ENCODE data around the gene HMGN4.

The HMGN4 gene

DNA sequence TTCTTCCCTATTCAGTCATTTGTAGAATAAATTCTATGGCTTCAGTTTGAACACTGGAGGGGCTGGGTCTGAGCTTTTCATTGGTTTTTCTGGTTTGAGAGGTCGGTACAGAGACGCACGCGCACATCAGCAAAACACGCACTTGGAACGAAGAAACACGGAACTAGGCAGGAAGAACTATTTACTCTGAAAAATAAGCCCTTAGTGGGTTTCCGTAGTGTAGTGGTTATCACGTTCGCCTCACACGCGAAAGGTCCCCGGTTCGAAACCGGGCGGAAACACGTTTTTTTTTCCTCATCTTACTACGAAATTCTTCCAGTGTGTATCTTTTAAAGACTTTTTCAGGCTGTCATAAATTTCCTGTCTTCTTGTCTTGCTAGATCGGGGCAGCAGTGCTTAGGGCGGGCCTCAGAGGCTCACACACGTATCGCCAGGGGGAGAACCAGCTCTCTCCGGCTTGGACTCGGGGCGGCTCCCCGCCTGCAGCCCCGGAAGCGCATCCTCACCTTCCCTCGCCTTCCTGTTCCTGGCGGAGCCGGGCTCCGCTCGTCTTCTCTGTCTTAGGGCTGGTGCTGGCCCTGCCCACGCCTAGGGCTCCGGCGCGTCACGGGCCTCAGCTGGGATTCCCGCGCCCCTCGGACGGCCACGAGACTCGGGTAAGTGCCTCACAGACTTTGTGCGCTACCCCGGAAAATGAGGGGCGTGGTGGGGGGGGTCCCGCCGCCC lies at the start of gene HMGN4:
Gene HMGN4, plus strand, starts transcription at position 521 of the 726 bp plus-strand sequence. CDS start 6,841 bp downstream, outside the sequence.
- DNase-seq (ENCODE audit: low read depth): peak; percentile 90
- peak within 1 kb of the TSS; percentile 75 for H3K4me3 ChIP-seq (ENCODE audit: low read length)
- TF ChIP-seq, protein P1, sequence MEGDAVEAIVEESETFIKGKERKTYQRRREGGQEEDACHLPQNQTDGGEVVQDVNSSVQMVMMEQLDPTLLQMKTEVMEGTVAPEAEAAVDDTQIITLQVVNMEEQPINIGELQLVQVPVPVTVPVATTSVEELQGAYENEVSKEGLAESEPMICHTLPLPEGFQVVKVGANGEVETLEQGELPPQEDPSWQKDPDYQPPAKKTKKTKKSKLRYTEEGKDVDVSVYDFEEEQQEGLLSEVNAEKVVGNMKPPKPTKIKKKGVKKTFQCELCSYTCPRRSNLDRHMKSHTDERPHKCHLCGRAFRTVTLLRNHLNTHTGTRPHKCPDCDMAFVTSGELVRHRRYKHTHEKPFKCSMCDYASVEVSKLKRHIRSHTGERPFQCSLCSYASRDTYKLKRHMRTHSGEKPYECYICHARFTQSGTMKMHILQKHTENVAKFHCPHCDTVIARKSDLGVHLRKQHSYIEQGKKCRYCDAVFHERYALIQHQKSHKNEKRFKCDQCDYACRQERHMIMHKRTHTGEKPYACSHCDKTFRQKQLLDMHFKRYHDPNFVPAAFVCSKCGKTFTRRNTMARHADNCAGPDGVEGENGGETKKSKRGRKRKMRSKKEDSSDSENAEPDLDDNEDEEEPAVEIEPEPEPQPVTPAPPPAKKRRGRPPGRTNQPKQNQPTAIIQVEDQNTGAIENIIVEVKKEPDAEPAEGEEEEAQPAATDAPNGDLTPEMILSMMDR (conservative IDR thresholded peaks at IDR 0.05; ENCODE audit: low read length): peak; percentile 16

- DNase-seq (ENCODE audit: low read depth): no peak
- no peak overlapping the region for H3K4me3 ChIP-seq (ENCODE audit: low read length)
- TF ChIP-seq, protein P1 (conservative IDR thresholded peaks at IDR 0.05; ENCODE audit: low read length): no peak
Observed at GRCh38 chr6:26489996-26490964, 47.9 kb upstream of the HMGN4 start.

GRCh38 chr6:26491604-26492003 lies 46.6 kb upstream of the HMGN4 start:
- TF ChIP-seq, protein P1 (conservative IDR thresholded peaks at IDR 0.05; ENCODE audit: low read length): no peak
- no peak overlapping the region for H3K4me3 ChIP-seq (ENCODE audit: low read length)
- no peak for DNase-seq (ENCODE audit: low read depth)

DNA sequence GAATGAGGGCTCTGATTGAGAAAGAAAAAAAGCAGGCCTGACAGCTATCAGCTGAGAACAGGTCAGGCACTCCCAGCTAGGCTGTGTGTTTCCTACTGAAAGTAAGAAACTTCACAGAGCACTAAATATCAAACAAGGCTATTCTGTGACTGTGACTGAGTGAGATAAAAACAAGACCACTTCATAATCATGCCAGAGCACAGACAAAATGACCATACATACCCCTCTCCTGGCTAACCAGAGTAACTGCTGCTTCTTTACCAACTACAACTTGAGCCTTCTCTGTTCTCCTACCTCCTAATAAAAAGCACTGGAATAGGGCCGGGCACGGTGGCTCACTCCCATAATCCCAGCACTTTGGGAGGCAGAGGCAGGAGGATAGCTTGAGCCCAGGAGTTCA lies 44.9 kb upstream of the HMGN4 start:
- H3K4me3 ChIP-seq (ENCODE audit: low read length): no peak overlapping the region
- TF ChIP-seq, protein P1 (conservative IDR thresholded peaks at IDR 0.05; ENCODE audit: low read length): peak; percentile 30
- DNase-seq (ENCODE audit: low read depth): peak; percentile 28

GRCh38 chr6:26494117-26494516 lies 44.0 kb upstream of the HMGN4 start:
- TF ChIP-seq, protein P1 (conservative IDR thresholded peaks at IDR 0.05; ENCODE audit: low read length): no peak
- no peak overlapping the region for H3K4me3 ChIP-seq (ENCODE audit: low read length)
- no peak for DNase-seq (ENCODE audit: low read depth)

DNA sequence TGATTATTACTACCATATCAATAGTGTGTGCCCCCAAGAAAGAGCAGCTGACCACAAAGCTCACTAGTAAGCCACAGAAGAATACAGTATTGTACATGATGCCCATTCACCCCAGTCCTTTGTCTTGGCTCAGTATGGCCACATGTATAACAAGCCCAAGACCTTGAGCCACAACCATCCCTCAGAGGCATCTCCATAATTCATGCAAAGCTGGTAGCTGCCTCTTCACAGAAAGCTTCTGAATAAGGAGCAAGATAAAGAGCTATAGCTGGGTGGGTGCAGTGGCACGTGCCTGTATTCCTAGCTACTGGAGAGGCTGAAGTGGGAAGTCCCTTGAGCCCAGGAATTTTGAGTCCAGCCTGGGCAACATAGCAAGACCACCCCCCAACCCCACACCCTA lies 42.9 kb upstream of the HMGN4 start:
- TF ChIP-seq, protein P1 (conservative IDR thresholded peaks at IDR 0.05; ENCODE audit: low read length): no peak
- no peak overlapping the region for H3K4me3 ChIP-seq (ENCODE audit: low read length)
- no peak for DNase-seq (ENCODE audit: low read depth)
